NCI-H2107 treated with DMSO at 0.1 percent for 48 hours (cell line): ENCODE results near the gene ZFYVE28.

Experiments
- DNase-seq: peaks from one replicate; lab custom pipeline; 2025; ENCODE audit not compliant: unreplicated experiment; lab: John Stamatoyannopoulos, UW

The ZFYVE28 gene

DNA sequence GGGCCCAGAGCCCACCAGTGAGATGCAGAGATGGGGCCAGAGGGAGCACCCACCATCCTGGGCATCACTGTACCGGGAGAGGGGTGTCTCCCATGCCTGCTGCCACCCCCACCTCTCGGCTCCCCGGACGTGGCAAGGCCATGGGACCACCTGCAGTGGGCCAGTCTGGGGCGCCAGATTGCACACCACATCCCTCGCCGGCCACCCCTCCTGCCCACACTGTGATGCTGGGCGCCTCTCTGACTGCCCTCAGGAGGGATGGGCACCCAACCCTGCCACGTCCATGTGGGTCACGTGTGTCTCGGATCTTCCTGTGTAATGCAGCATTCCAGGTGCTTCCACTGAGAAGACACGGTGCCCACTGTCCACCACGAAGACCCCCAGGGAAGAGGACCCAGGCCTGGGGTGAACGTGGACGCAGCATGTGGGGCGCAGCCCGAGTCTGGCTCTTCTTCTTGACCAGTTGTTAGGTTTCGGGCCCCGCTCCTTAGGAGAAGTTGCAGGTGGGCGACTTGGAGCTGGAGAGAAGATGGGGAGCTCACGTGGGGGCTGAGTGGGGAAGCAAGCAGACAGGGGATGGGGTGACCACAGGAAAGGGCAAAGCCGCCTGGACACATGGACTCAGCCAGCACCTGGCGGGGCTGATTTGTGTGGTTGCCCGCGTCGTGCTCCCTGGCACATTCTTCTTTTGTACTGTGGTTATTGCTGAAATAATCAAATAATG is 47.7 kb downstream of the ZFYVE28 start:
- no peak for DNase-seq

DNA sequence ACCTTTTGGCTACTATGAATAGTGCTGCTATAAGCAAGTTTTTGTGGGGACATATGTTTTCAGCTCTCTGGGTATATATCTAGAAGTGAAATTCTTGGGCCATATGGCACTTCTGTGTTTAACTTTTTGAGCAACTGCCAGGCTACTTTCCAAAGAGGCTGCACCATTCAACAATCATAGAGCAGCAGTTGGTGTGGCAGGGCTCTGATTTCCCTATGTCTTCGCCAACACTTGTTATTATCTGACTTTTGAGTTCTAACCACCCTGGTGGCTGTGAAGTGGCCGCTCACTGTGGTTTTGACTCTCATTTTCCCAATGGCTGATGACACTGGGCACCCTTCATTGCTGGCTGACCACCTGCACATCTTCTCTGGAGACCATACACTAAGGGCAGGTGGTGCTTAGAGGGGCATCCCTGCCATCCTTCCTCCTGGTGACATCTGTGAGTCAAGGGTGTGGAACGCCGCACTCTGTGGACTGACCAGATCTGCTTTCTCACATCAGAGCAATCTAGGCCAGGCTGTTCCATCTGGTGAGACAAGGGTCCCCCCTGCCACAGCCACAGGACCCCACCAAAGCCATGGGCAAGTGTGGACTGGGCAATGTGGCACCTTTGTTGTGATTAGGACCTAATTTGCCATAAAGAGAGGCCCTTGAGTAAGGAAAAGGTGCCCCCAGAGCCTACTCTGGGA is 49.6 kb downstream of the ZFYVE28 start:
- no peak for DNase-seq

GRCh38 chr4:2367626-2368025 is 50.8 kb downstream of the ZFYVE28 start:
- DNase-seq: no peak

DNA sequence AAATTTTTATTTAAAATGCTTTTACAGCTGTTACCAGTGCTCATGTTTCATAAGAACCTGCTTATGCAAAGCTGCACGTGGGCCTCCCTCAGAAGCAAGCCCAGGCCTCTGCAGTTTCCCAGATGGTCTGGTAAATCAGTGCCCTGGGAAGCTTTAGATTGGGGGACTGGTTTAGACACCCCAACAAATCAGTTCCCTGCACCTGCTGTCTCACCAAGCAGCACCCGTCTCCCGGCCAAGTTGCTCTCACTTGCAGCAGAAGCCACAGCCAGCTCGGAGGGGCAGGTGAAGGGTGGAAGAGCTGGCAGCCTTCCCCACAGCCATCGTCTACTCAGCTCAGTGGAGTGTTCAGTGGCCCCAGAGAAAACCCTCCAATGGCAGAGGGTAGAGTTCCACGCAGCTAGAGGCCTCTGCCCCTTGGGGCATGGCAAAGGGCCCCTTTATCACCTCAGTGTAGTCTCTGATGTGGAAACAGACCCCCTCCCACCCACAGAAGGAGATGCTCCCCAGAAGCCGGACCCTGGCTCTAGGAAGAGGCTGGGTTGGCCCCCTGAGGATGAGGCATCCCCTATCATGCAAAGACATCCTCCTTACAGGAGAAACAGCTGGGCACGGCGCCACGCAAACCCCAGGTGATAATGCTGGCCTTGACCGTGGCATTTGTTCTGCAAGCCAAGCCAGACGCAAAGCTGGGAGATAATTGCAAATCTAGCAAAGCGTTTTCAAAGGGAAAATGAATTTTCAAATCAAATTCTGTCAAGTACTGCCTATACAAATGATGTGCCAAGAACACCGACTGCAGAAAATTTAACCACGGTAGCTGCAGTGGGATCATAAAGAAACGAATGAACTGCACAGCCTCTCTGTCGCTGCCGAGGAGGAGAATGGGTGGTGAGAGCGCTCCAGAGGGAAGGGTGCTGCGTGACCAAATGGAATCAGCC is 51.9 kb downstream of the ZFYVE28 start:
- no peak for DNase-seq

DNA sequence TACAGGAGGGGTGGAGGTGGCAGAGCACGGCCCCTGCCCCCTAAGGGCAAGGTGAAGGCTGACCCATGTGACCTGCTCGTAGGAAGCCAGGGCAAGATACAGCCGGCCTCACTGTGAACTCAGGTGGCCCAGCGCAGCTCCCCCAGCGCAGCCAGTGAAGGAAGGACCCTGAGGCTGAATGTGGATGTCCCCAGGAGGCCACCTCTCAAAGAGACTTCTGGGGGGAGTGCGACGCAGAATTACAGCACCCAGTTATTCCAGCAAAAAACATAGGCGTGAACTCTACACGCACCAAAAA is 52.6 kb downstream of the ZFYVE28 start:
- DNase-seq: no peak

DNA sequence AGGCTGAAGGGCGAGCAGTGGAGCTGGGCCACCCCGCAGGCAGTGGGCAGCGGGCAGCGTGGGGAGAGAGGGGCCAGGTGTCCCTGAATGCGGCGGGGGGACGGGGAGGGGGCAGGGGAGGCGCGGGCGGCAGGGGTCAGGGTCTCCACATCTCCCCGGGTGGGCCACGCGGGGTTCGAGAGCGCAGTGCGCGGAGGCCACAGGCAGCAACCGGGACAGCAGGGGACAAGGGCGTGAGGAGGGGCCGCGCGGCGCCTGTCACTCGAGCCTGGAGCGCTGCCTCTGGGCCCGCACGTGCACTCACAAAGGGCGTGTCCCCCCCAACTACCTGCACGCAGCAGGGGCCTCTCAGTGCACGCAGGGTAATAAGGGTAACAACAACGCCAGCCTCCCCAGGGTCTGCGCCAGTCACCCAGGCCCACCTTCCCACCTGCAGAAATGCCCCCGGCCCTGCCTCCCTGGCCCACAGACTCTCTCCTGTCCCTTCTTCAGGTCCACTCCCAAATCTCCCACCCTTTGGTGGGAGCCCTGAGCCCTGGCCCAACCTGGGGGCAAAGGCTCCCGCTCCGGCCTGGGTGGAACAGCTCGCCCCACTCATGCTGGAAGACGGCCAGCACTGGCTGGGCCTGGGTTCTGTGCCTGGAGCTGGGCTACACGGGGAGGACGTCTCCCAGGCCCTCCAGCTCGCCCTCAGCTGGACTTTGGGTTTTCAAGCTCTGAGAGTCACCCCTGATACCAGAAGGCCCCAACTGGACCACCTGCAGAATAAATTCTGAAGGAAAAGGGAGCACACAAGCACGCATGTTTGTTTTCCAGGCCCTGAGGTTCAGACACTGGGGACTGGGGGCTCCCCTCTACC is 53.2 kb downstream of the ZFYVE28 start:
- DNase-seq: no peak

GRCh38 chr4:2364654-2365053 is 53.8 kb downstream of the ZFYVE28 start:
- no peak for DNase-seq

DNA sequence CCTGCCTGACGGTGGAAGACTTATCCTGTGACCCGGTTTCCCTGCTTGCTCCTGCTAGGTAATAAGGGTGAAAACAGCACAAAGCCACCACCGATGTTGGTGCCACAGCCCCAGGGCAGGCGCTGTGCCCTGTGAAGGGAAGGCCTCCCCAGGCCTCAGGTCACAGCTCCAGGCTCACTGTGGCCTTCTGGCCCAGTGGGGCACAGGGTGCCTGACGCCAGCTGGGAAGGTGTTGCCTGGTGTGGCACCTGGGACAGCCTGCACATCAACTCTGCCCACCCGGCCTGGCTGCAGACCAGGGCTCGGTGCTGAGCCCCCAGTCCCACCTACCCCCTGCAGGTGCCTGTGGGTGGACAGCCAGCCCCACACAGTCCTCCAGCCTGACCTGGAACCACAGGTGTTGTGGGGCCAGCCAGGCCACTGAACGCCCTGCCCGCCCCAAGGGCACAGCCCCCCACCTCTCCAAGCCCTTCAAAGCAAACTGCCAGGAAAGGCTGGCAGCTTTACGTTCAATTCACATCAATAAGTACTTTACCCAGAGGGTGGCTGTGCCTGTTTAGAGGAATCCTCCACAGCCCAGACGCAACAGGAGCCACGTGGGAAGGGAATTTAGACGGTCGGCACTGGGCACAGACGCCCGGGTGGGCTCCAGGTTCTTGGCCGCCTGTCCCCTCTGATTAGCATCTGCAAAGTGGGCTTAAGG is 54.3 kb downstream of the ZFYVE28 start:
- DNase-seq: no peak

DNA sequence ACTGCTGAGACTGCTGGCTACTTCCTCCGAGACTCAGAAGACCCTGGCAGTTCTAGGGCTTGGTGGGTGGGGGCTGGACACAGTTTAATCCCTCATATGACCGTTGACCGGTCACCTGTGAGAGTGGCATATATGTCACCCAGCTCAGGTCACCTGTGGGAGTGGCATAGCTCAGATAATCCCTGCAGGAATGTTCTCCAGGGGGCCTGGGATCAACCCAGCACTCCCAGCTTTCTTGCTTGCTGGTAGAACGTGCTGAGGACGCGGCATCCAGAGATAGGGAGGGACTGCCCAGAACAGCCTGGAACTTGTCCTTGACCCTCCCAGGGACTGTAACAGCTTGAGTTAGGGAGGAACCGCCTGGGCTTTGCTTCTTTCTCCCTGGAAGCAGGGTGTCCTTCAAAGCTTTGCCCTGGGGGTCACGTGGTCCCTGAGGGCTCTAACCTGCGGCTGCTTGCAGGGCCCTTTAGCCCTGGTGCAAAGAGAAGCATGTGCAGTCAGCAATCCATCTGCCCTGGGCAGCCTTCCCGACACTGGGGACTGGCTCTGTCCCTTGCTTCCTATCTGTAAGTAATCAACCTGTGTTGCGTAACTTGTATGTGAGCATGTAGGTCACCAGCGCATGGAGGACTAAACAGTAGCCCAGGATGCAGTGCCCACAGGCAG is 55.3 kb downstream of the ZFYVE28 start:
- DNase-seq: no peak

DNA sequence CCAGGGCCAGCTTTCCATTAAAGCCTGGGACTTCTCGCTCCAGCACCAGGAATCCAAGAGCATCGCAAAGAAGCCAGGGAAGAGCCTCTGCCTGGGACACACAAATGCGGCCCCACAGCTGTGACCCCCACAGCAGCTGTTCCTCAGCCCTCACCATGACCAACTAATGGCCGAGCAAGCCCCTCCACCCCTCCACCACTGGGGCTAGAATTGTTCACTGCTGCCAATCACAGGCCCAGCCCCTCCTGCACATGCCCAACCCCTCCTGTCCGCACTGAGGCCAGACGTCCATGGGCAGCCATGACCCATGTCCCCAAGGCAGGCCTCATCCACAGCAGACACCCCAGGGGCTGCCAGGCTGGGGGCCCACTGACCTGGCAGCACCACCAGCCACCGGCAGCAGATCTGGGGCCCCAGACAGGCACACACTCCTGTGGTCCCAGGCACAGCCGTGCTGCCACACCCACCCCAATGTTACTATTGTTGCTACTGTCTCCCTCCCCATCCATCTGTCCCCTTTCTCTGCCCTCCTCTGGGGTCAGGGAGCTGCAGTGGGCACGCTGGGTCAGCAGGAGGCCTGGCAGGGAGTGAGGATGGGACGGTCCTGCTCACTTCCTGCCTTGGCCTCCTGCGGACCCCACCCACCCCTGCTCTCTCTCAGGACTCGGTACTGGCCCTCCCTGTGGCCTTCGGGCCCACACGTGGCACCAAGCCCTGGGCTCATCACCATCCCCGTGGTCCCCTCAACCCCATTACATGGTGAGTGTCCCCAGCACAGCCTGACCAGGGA is 56.0 kb downstream of the ZFYVE28 start:
- DNase-seq: no peak

- no peak for DNase-seq
Measured at GRCh38 chr4:2361366-2362265, 56.8 kb downstream of the ZFYVE28 start.

- no peak for DNase-seq
Measured at GRCh38 chr4:2360396-2360730, 58.1 kb downstream of the ZFYVE28 start.

GRCh38 chr4:2359591-2360395 is 58.7 kb downstream of the ZFYVE28 start:
- no peak for DNase-seq

DNA sequence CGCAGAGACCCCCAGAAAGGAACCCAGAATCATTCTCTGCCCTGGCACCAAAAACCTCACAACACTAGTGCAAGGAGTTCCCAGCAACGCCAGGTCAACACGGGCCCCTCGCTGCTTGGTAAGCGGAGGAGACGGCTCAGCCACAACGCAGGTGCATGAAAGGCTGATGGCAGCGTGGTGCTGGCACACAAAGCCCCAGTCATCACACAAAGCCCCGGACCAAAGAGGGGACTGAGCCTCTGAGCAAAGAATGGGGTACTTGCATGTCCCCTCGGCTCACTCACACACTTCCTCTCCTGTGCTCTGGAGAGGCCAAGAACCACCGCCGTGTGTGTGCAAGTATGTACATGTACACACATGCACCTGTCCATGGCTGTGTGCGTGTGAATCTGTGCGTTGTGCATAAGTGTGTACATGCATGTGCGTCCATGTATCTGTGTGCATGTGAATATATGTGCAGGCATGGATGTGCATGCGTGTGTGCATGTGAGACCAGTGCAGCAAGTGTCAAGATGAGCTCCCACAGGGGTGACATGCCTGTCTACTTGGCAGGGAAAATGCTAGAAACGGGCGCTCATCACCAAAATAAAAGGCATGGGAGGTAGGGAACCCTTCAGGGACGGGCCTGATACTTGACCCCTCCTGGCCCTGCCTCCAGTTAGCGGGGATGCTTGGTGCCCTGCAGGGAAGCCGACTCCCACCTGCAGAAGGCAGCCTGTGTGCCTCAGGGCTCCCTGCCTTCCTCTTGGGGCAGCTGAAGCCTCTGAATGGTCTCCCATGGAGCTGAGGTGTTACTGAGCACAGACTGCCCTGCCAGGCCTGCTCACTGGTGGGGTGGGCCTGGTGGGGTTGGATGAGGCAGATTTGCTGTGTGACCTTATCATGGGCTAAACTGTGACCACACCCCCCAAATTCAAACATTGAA is 60.4 kb downstream of the ZFYVE28 start:
- DNase-seq: no peak

GRCh38 chr4:2356123-2357069 is 62.0 kb downstream of the ZFYVE28 start:
- DNase-seq: no peak
